ENCODE results near the gene FYB2.

FYB2 gene

GRCh38 chr1:56686169-56686568 is 133.0 kb downstream of the FYB2 start:
- no peaks in the 10 kb centered on the region for H3K4me1 ChIP-seq (ENCODE audit: control insufficient read depth in 1 of 2, insufficient read depth in 1 of 2, low read depth in 1 of 2, low read length in 1 of 2)
- H3K27ac ChIP-seq, result no peak overlapping the region
- TF ChIP-seq CTCF (IDR thresholded peaks at IDR 0.05), result no peak
- H3K27me3 ChIP-seq, result no peaks in the 10 kb centered on the region
- H3K4me3 ChIP-seq (ENCODE audit: low read depth in 1 of 2, low read length in 1 of 2), result no peak overlapping the region
- H3K36me3 ChIP-seq, result no peaks in the 10 kb centered on the region
- H3K9me3 ChIP-seq, result no peaks in the 10 kb centered on the region

GRCh38 chr1:56683569-56683968 is 135.6 kb downstream of the FYB2 start:
- no peaks in the 10 kb centered on the region for H3K9me3 ChIP-seq
- H3K36me3 ChIP-seq, result no peaks in the 10 kb centered on the region
- TF ChIP-seq CTCF (IDR thresholded peaks at IDR 0.05), result no peak

GRCh38 chr1:56676571-56677035 is 142.6 kb downstream of the FYB2 start:
- H3K36me3 ChIP-seq, result no peaks in the 10 kb centered on the region
- no peak overlapping the region for H3K27ac ChIP-seq
- TF ChIP-seq CTCF (IDR thresholded peaks at IDR 0.05), result no peak
- peaks cover 8% of the 10 kb centered on the region for H3K27me3 ChIP-seq
- no peak overlapping the region for H3K4me3 ChIP-seq (ENCODE audit: low read depth in 1 of 2, low read length in 1 of 2)
- H3K9me3 ChIP-seq, result no peaks in the 10 kb centered on the region
- H3K4me1 ChIP-seq (ENCODE audit: control insufficient read depth in 1 of 2, insufficient read depth in 1 of 2, low read depth in 1 of 2, low read length in 1 of 2), result no peaks in the 10 kb centered on the region

More at GRCh38 chr1:56683569-56683968, 135.6 kb downstream of the FYB2 start:
- no peaks in the 10 kb centered on the region for H3K4me1 ChIP-seq (ENCODE audit: control insufficient read depth in 1 of 2, insufficient read depth in 1 of 2, low read depth in 1 of 2, low read length in 1 of 2)
- H3K27ac ChIP-seq, result no peak overlapping the region
- no peaks in the 10 kb centered on the region for H3K27me3 ChIP-seq
- H3K4me3 ChIP-seq (ENCODE audit: low read depth in 1 of 2, low read length in 1 of 2), result no peak overlapping the region

GRCh38 chr1:56675763-56676162 is 143.4 kb downstream of the FYB2 start:
- Histone ChIP-seq H3K27ac (no peak overlapping the region), H3K9me3 (no peaks in the 10 kb centered on the region), H3K27me3 (peaks cover 8% of the 10 kb centered on the region), H3K4me3 (ENCODE audit: low read depth in 1 of 2, low read length in 1 of 2) (no peak overlapping the region), H3K4me1 (ENCODE audit: control insufficient read depth in 1 of 2, insufficient read depth in 1 of 2, low read depth in 1 of 2, low read length in 1 of 2) (no peaks in the 10 kb centered on the region), H3K36me3 (no peaks in the 10 kb centered on the region)
- no peak for TF ChIP-seq CTCF (IDR thresholded peaks at IDR 0.05)

- Histone ChIP-seq H3K27ac (no peak overlapping the region), H3K36me3 (no peaks in the 10 kb centered on the region), H3K27me3 (peaks cover 8% of the 10 kb centered on the region), H3K4me3 (ENCODE audit: low read depth in 1 of 2, low read length in 1 of 2) (no peak overlapping the region), H3K9me3 (no peaks in the 10 kb centered on the region), H3K4me1 (ENCODE audit: control insufficient read depth in 1 of 2, insufficient read depth in 1 of 2, low read depth in 1 of 2, low read length in 1 of 2) (no peaks in the 10 kb centered on the region)
- no peak for TF ChIP-seq CTCF (IDR thresholded peaks at IDR 0.05)
These were observed 146.6 kb downstream of the FYB2 start for GRCh38 chr1:56672579-56672978.

GRCh38 chr1:56671542-56671941 is 147.7 kb downstream of the FYB2 start:
- Histone ChIP-seq H3K4me1 (ENCODE audit: control insufficient read depth in 1 of 2, insufficient read depth in 1 of 2, low read depth in 1 of 2, low read length in 1 of 2) (no peaks in the 10 kb centered on the region), H3K27ac (no peak overlapping the region), H3K9me3 (no peaks in the 10 kb centered on the region), H3K27me3 (peaks cover 8% of the 10 kb centered on the region), H3K36me3 (no peaks in the 10 kb centered on the region), H3K4me3 (ENCODE audit: low read depth in 1 of 2, low read length in 1 of 2) (no peak overlapping the region)
- no peak for TF ChIP-seq CTCF (IDR thresholded peaks at IDR 0.05)
